ENCODE data around the gene HEATR5A. TPM values are rescaled to one million over a fixed set of nuclear protein-coding genes. Genes with fewer than 3 reads are reported as not detected.

The HEATR5A gene
- total RNA-seq, 1 experiment from 2014 or later: 19.0 TPM

- TF ChIP-seq CTCF (conservative IDR thresholded peaks at IDR 0.05; ENCODE audit: low read depth, low read length) (no peak), EZH2 (IDR thresholded peaks at IDR 0.05; ENCODE audit: borderline replicate concordance, low read depth, low read length, poor library complexity, severe bottlenecking) (no peak)
- H3K27ac ChIP-seq (ENCODE audit: low read depth, low read length, poor library complexity, severe bottlenecking): no peak overlapping the region
- H3K36me3 ChIP-seq (ENCODE audit: insufficient read depth, low read length, poor library complexity, severe bottlenecking): no peaks in the 10 kb centered on the region
- no peak for DNase-seq (ENCODE audit: low spot score)
- H3K27me3 ChIP-seq (replicated peaks; ENCODE audit: insufficient read depth, low read depth, low read length, poor library complexity): no peaks in the 10 kb centered on the region
- no peak overlapping the region for H3K4me3 ChIP-seq (ENCODE audit: low read depth, low read length, poor library complexity, severe bottlenecking)
- POLR2A ChIA-PET (ENCODE audit: low non-redundant PET): no interaction called here
- BruUV-seq (replicated peaks): no TSS peak
- peaks cover 6% of the 10 kb centered on the region for H3K4me1 ChIP-seq (ENCODE audit: insufficient read depth, low read length, poor library complexity, severe bottlenecking)
- CTCF ChIA-PET: no interaction called here
- intact Hi-C loops (cut with micrococcal nuclease; ENCODE audit: unreplicated experiment): no loop called here
- no peaks in the 10 kb centered on the region for H3K9me3 ChIP-seq (ENCODE audit: low read depth, low read length, poor library complexity, severe bottlenecking)
Observed at GRCh38 chr14:31461545-31461944, 41.2 kb upstream of the HEATR5A start.

GRCh38 chr14:31457665-31458659 lies 37.6 kb upstream of the HEATR5A start:
- H3K27me3 ChIP-seq (replicated peaks; ENCODE audit: insufficient read depth, low read depth, low read length, poor library complexity): no peaks in the 10 kb centered on the region
- no peak for DNase-seq (ENCODE audit: low spot score)
- peak overlapping the region; percentile 76 for H3K4me3 ChIP-seq (ENCODE audit: low read depth, low read length, poor library complexity, severe bottlenecking)
- no peaks in the 10 kb centered on the region for H3K9me3 ChIP-seq (ENCODE audit: low read depth, low read length, poor library complexity, severe bottlenecking)
- intact Hi-C loops (cut with micrococcal nuclease; ENCODE audit: unreplicated experiment): no loop called here
- BruUV-seq (replicated peaks): no TSS peak
- POLR2A ChIA-PET (ENCODE audit: low non-redundant PET): interaction anchor here (0.6 kb wide), 1 partner anchor 65 kb away, joined by 3 read pairs; no protein-coding TSS in a partner anchor
- H3K27ac ChIP-seq (ENCODE audit: low read depth, low read length, poor library complexity, severe bottlenecking): peak overlapping the region; percentile 87
- CTCF ChIA-PET: interaction anchor here (0.6 kb wide), 1 partner anchor 9 kb away, joined by 3 read pairs; no protein-coding TSS in a partner anchor
- H3K36me3 ChIP-seq (ENCODE audit: insufficient read depth, low read length, poor library complexity, severe bottlenecking): no peaks in the 10 kb centered on the region
- H3K4me1 ChIP-seq (ENCODE audit: insufficient read depth, low read length, poor library complexity, severe bottlenecking): peaks cover 6% of the 10 kb centered on the region
- no peak for TF ChIP-seq EZH2 (IDR thresholded peaks at IDR 0.05; ENCODE audit: borderline replicate concordance, low read depth, low read length, poor library complexity, severe bottlenecking)
- TF ChIP-seq CTCF (conservative IDR thresholded peaks at IDR 0.05; ENCODE audit: low read depth, low read length): no peak

GRCh38 chr14:31456841-31457664 lies 36.7 kb upstream of the HEATR5A start, which contains the start of gene DTD2:
Gene DTD2, minus strand, starts transcription at chr14:31457506. Its CDS starts 113 bp downstream, at chr14:31457393.
- intact Hi-C loops (cut with micrococcal nuclease; ENCODE audit: unreplicated experiment): no loop called here
- CTCF ChIA-PET: interaction anchor here (0.6 kb wide), 1 partner anchor 8 kb away, joined by 3 read pairs; no protein-coding TSS in a partner anchor

More at GRCh38 chr14:31456841-31457664, 36.7 kb upstream of the HEATR5A start, which contains the start of gene DTD2:
- POLR2A ChIA-PET (ENCODE audit: low non-redundant PET): interaction anchor here (0.6 kb wide), 1 partner anchor 65 kb away, joined by 3 read pairs; no protein-coding TSS in a partner anchor
- TF ChIP-seq EZH2 (IDR thresholded peaks at IDR 0.05; ENCODE audit: borderline replicate concordance, low read depth, low read length, poor library complexity, severe bottlenecking) (no peak), CTCF (conservative IDR thresholded peaks at IDR 0.05; ENCODE audit: low read depth, low read length) (0 out of 2 replicates have a peak, but pooled peaks have one; percentile 12)
- H3K4me1 ChIP-seq (ENCODE audit: insufficient read depth, low read length, poor library complexity, severe bottlenecking): peaks cover 6% of the 10 kb centered on the region
- peak within 1 kb of the TSS; percentile 76 for H3K4me3 ChIP-seq (ENCODE audit: low read depth, low read length, poor library complexity, severe bottlenecking)
- BruUV-seq (replicated peaks): TSS peak; percentile 74
- DNase-seq (ENCODE audit: low spot score): peak; percentile 96
- peaks cover 5% of the 10 kb centered on the region for H3K36me3 ChIP-seq (ENCODE audit: insufficient read depth, low read length, poor library complexity, severe bottlenecking)
- H3K9me3 ChIP-seq (ENCODE audit: low read depth, low read length, poor library complexity, severe bottlenecking): no peaks in the 10 kb centered on the region
- H3K27ac ChIP-seq (ENCODE audit: low read depth, low read length, poor library complexity, severe bottlenecking): peak within 1 kb of the TSS; percentile 87
- no peaks in the 10 kb centered on the region for H3K27me3 ChIP-seq (replicated peaks; ENCODE audit: insufficient read depth, low read depth, low read length, poor library complexity)
